Putamen (tissue), 1 donor: ENCODE measurements around the gene GSG1L2.

Experiments
- DNase-seq: peaks from one replicate; pipeline ENCODE4 v3.0.0-alpha.2; 2016; ENCODE audit warnings: low spot score

The GSG1L2 gene

DNA sequence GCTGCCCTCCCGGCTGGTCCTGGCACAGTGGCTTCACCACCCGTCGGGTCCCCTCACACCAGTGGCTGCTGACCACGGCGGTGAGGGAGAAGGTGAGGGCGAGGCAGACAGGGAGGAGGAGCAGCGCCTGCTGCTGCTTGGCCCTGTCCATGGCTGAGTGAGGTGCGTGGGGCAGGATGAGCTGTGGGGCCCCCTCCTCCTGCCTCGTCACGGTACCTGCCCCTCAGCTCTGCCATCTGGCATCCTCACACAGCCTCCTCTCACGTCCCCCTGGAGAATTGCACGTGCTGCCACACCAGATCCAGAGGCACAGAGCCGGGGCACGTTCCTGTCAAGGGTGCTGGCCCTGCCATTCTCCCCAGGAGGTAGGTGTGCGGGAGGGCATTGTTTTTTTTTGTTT is at the start of gene GSG1L2:
GSG1L2 (minus strand) TSS at position 159 of the 400 bp plus-strand sequence; CDS start at position 151, 8 bp downstream.
- no peak for DNase-seq

GRCh38 chr17:9868552-9868951 is 46.7 kb upstream of the GSG1L2 start:
- no peak for DNase-seq

GRCh38 chr17:9865586-9865985 is 43.7 kb upstream of the GSG1L2 start:
- no peak for DNase-seq

DNA sequence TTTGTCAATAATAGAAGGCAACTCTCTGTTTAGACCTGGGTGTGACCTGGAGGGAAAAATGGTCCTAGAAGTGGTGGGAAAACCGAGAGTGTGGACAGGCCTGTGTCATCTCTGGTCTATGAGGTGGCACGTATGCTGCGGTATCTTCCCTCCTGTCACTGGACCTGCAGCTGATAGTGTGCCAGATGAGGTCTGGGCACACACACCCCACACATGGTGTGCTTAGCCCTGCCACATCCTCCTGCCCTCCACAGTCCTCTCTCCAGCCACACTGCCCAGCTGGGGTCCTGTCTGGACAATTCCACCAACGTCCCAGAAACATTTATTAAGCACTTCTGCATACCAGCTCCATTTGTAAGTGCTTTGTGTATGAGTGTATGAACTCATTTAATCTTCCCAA is 41.1 kb upstream of the GSG1L2 start:
- no peak for DNase-seq

GRCh38 chr17:9862220-9862619 is 40.3 kb upstream of the GSG1L2 start:
- no peak for DNase-seq

DNA sequence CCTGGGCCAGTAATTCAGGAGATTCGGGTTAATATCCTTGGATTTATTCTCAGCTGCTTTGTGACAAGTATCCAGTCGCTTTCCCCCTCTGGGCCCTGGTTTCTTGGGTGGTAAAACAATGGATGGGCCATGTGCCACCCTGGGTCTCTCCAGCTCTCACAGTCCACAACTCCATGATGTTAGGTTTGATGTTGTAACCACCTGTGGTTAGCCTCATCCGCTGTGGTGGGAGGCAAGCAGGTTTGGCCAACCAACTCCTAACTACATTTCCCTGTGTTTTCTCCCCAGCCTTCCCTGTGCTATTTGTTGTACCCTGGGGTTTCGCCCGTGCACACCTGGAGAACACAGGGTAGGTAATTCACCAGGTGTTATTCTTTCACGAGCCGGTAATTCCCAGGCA is 39.0 kb upstream of the GSG1L2 start:
- DNase-seq: no peak

- DNase-seq: no peak
Measured at GRCh38 chr17:9859781-9860180, 37.9 kb upstream of the GSG1L2 start.

DNA sequence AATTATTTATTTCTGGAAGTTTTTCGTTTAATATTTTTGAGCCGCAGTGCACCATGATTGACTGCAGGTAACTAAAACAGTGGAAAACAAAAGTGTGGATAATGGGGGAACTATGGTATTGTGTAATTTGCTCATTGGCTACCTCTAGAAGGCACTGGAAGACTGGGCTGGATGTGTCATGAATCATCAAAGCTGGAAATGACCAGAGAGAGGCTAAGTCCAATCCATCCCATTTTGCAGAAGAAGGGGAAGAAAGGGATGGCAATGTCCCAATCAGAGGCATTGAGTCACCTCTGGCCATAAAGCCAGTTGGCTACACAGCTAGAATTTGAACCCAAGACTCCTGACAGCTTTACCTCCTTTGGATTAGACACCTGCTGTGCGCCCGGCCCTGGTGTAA is 33.2 kb upstream of the GSG1L2 start:
- DNase-seq: no peak

DNA sequence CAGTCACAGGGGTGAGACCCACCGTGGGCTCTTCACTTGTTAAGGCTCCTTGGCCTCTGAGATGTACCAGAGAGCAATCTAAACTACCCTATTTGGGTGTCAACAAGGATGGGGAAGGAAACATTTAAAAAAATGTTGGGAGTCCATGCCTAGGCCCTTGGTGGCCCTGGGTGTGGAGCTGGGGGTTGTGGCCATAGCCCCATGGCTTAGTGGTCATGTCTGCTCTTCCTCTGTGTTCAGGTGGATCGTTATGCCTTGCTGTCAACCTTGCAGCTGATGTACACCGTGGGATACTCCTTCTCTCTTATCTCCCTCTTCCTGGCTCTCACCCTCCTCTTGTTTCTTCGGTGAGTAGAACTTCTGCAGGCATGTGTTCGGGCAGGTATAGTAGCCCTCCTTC is 32.4 kb upstream of the GSG1L2 start:
- DNase-seq: no peak

DNA sequence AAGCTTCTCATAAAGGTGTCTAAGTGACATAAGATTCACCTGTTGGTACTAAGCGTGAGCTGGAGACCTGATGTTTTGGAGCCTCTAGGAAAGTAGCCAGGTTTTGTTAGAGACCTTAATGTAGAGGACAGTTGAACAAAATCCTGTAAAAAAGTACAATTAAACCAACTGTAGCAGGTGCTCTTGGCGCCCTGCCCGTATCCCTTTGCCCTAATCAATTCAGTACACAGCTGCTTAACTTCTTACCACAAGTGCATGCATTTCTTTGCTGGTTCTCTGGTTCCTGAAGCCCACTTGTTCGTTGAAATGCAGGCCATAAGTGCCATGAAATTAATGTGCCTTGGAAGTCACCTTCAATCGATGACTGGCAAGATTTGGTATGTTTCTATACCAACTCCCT is 28.3 kb upstream of the GSG1L2 start:
- no peak for DNase-seq

DNA sequence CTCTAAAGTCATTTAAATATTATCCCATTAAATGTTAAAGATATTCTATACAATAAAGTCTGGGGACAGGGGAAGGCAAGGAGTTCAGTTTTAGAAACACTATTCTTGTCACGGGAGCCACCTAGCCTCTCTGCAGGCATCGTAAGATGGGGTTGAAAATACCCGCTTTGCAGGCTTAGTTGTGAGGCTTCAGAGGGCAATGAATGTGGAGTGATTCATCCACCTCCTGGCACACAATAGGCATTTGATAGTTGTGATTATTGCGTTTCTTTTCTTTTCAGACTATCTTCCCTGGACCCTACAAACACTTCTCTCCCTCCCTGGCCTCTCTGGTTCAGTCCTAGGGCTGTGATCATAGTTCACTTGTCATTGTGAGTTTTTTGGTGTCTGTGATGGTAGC is 23.4 kb upstream of the GSG1L2 start:
- DNase-seq: no peak

- DNase-seq: no peak
Measured at GRCh38 chr17:9844153-9844552, 22.3 kb upstream of the GSG1L2 start.

- no peak for DNase-seq
Measured at GRCh38 chr17:9843152-9844010, 21.5 kb upstream of the GSG1L2 start.

- peak; percentile 27 for DNase-seq
Measured at GRCh38 chr17:9842057-9842758, 20.3 kb upstream of the GSG1L2 start.

DNA sequence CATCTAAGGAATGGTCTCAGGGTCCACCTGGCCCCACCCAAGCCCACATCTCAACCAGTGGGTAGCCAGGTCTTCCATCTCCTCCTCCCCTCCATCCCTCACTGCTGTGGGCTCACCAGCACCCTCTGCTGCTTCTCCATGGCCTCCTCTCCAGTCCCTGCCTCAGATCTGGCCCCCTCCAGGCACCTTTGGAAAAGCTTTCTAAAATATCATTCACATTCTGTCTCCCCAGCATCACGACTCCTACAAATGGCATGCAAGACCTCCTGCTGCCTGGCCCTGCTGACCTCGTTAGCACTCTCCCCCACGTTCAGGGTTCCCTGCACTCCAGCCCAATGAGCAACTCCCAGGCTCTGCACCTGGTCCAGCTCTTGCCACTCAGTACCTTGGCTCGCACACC is 17.6 kb upstream of the GSG1L2 start:
- DNase-seq: no peak

- no peak for DNase-seq
Measured at GRCh38 chr17:9837551-9838471, 15.9 kb upstream of the GSG1L2 start.

DNA sequence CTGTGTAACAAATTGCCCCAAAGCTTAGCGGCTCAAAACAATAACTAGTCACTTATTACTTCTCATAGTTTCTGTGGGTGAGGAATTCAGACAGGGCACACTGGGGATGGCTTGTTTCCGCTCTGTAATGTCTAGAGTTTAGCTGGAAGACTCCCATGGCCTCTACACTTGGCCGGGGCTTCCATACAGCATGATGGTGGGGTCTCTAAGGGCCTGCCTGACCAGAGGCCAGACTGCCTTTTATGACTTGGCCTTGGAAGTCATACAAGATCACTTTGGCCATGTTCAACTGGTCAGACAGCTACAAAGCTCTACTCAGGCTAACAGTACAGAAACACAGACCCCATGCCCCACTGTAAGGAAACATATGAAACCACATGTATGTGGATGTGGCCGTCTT is 12.0 kb upstream of the GSG1L2 start:
- DNase-seq: no peak

GRCh38 chr17:9830711-9831110 is 8.8 kb upstream of the GSG1L2 start:
- DNase-seq: no peak

DNA sequence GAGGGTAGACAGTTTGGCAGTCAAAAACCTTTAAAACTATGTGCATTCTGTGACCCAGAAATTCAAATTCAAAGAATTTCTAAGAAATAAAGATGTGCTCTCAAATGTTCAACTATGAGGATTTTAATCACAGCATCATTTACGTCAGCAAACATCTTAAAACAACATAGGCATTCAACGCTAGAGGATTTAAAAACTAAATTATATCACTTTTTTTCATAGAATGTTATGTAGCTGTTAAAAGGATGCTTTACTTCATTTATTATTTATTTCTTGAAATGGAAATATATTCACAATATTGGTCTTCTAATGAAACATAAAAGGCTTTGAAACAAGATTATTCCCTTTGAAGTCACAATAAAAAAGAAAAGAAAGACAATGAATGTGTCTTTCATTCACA is 7.5 kb upstream of the GSG1L2 start:
- no peak for DNase-seq

GRCh38 chr17:9828296-9829295 is 6.7 kb upstream of the GSG1L2 start:
- DNase-seq: no peak

DNA sequence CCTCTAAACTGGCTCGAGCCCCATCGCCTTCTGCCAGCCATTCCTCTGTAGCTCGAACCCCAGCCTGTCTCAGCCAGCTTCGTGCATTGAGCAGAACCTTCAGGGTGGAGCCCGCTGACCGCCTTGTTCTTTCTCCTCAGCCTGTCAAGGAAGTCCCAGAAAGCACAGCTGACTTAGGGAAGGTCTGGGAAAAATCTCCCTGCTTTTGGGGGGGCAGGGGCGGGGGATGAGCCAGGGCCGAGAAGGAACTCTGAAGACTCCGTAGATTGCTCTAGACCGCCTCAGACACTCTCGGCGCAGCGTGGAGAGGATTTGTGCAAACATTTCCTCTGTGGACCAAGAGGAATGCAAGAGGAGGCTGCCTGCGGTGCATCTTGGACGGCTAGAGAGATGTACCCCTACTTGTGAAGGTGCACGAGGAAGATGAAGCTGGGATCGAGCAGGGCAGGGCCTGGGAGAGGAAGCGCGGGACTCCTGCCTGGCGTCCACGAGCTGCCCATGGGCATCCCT is 3.8 kb upstream of the GSG1L2 start, which contains the start of gene GLP2R:
GLP2R (plus strand) TSS at position 284 of the 510 bp plus-strand sequence; CDS start at position 424, 140 bp downstream.
- no peak for DNase-seq
